Stimulated activated naive CD8-positive, alpha-beta T cell treated with anti-CD3 and anti-CD28 coated beads, Interleukin-15, Interleukin-2, amounts not matched to agents 100 ng/mL and 50 ng/mL, for 24 hours (primary cell): ENCODE results near the gene DUS1L.
A peak's percentile ranks its signal among the peaks of the same experiment; 100 is the strongest.

Experiments
- H3K27ac Mint-ChIP-seq: one replicate; pipeline ENCODE4 v1.8.0; 2021; ENCODE audit warnings: mild to moderate bottlenecking, mixed read lengths
- H3K27me3 Mint-ChIP-seq: one replicate; pipeline ENCODE4 v1.8.0; 2021; ENCODE audit warnings: mixed read lengths
- H3K36me3 Mint-ChIP-seq: one replicate; pipeline ENCODE4 v1.8.0; 2021; ENCODE audit warnings: low read depth, mixed read lengths
- H3K4me1 Mint-ChIP-seq: one replicate; pipeline ENCODE4 v1.8.0; 2021; ENCODE audit warnings: low read depth, mixed read lengths
- H3K4me3 Mint-ChIP-seq: one replicate; pipeline ENCODE4 v1.8.0; 2021; ENCODE audit warnings: mild to moderate bottlenecking, mixed read lengths
- H3K9me3 Mint-ChIP-seq: one replicate; pipeline ENCODE4 v1.8.0; 2021; ENCODE audit warnings: mixed read lengths

DUS1L gene

GRCh38 chr17:82105417-82105881 is 39.8 kb upstream of the DUS1L start:
- Mint-ChIP-seq H3K9me3 (no peaks in the 10 kb centered on the region), H3K36me3 (no peaks in the 10 kb centered on the region), H3K27ac (peak overlapping the region; percentile 97), H3K4me3 (peak overlapping the region; percentile 90), H3K4me1 (peaks cover 33% of the 10 kb centered on the region), H3K27me3 (no peaks in the 10 kb centered on the region)

DNA sequence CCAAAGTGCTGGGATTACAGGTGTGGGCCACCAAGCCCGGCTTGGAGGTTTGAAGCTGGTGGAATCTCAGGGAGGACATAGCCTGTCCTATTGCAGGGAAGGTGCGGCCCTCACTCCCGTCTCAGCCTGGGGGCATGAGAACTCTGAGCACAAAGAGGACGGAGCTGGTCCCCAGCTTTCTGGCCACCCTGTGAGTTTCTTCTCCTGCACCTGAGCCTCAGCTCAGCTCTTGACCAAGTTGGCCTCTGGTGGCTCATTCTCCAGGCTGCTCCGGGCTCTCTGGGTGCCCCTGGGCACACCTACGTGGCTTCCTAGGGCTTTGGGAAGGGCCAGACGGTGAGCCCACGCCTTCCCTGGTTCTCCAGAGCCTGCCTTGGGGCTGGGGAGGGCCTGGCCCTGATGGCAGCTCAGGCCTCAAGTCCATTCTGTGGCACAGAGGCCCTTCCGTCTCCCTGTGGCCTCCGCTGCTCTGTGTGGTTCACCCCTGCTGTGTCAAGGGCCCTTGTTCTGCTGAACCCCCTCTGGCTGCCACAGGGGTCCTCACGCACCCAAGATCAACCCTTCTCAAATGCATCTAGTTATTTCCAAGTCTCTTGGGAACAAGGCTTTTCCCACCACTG is 39.3 kb upstream of the DUS1L start:
- peaks cover 33% of the 10 kb centered on the region for H3K4me1 Mint-ChIP-seq
- H3K4me3 Mint-ChIP-seq = peak overlapping the region; percentile 90
- H3K36me3 Mint-ChIP-seq = no peaks in the 10 kb centered on the region
- H3K27ac Mint-ChIP-seq = peak overlapping the region; percentile 97
- no peaks in the 10 kb centered on the region for H3K27me3 Mint-ChIP-seq
- no peaks in the 10 kb centered on the region for H3K9me3 Mint-ChIP-seq

DNA sequence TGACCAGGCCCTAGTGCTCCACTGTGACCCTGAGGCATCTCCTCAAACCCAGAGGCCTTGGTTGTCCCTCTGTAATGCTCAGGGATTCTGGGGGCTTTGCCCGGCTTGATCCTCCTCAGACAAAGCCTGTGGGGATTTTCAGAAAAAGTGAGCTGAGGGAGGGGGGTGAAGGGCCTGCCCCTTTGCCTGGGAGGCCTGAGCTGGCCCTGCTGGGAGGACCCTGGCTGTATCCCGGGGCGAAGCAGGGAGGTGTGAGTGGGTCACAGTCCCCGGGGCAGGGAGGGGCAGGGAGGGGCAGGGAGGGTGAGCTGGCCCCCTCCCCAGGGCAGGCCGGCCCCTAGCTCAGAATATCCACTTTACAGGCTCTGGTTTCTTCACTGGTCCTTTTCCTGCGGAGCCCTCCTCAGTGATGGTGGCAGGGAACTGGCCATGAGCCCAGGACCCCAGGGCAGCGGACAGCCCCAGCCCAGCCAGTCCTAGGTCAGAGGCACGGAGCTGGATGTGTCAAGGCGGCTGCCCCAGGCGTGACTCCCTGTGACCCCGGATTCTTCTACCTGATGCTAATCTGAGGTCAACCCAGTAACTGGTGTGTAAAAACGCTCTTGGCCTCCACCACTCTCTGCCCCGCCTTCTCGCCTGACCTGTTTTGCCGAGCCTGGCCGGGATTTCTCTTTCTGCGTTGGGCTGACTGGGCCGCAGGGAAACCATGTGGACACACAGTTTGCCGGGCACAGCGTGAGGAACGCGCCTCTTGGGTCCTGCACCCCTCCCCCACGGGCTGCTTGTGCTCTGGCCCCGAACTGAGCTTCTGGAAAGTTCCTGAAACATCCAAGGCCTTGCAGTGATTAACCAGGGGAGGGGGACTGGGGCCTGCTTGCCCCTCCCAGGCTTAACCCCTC is 38.2 kb upstream of the DUS1L start:
- no peaks in the 10 kb centered on the region for H3K36me3 Mint-ChIP-seq
- no peak overlapping the region for H3K27ac Mint-ChIP-seq
- H3K4me1 Mint-ChIP-seq = peaks cover 30% of the 10 kb centered on the region
- H3K9me3 Mint-ChIP-seq = no peaks in the 10 kb centered on the region
- H3K4me3 Mint-ChIP-seq = no peak overlapping the region
- no peaks in the 10 kb centered on the region for H3K27me3 Mint-ChIP-seq

DNA sequence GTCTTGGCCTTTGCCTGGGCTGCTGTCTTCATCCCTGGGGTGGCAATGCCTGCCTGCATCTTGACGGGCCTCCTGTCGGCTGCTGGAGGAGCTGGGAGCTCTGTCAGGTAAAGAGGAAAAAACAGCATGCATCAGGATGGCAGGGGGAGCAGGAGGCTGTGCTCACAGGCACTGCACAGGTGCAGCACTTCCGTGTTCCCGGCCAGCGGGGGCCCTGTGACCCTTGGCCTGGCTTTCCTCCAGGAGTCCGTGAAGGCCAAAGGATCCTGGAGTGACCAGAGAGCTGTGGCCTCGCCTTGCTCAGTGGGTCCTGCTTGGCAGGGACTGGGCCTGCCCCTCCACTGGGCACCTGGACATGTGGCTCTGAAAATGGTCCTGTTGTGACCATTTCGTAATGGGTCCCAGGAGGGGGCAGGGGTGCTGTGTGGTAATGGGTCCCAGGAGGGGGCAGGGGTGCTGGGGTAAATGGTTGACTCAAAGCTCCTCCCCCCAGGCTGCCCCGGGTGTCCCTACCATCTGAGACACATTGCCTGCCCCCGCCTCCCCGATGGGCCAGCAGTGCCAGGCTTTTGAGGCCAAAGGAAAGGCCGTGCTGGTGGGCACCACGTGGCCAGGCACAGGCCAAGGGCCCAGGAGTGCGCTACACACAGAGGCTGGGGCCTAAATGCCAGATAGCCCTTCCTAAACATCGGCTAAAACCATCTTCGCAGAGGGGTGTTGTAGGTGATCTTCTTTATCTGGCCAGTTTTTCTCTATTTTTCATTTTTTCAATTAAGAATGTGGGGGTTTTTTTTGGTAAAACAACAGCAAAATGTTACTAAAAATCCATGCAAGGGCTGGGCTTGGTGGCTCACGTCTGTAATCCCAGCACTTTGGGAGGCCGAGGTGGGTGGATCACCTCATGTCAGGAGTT is 36.4 kb upstream of the DUS1L start:
- Mint-ChIP-seq H3K27me3 (no peaks in the 10 kb centered on the region), H3K4me3 (no peak overlapping the region), H3K36me3 (no peaks in the 10 kb centered on the region), H3K4me1 (peaks cover 29% of the 10 kb centered on the region), H3K27ac (peak overlapping the region; percentile 76), H3K9me3 (no peaks in the 10 kb centered on the region)

GRCh38 chr17:82101301-82101715 is 35.7 kb upstream of the DUS1L start:
- H3K4me3 Mint-ChIP-seq = peak overlapping the region; percentile 41
- no peaks in the 10 kb centered on the region for H3K9me3 Mint-ChIP-seq
- no peaks in the 10 kb centered on the region for H3K27me3 Mint-ChIP-seq
- H3K27ac Mint-ChIP-seq = no peak overlapping the region
- no peaks in the 10 kb centered on the region for H3K36me3 Mint-ChIP-seq
- peaks cover 22% of the 10 kb centered on the region for H3K4me1 Mint-ChIP-seq

DNA sequence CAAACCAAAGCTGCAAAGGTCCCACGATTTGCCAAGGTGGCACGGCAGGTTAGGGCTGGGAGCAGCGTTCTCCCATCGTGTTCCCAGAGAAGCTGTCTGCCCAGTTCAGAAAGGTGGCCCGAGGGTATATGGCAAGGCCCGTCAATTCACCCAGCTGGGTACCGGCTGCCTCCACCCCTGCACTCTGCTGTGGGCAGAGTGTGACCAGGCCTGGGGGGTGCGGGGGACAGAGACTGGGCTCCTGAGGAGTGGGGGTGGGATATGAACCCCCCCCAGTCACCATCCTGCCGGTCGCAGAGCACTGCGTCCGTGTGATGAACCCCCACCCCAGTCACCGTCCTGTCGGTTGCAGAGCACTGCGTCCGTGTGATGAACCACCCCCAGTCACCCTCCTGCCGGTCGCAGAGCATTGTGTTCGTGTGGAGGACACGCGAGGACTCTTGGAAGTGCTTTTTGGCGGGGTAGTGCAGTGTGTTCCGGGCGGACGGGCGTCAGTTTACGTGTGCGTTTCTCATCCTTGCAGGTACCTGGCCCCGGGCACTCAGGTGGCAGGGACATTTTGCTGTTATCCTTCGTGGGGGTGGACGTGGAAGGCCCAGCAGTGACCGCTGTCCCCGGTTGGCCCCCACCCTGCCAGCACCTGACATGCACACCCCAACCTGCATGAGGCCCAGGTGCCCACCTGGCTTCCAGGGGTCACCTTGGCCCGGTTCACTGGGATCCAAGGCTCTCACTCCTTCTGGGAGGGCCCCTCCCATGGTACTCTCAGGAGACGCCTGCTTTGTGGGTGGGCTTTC is 35.1 kb upstream of the DUS1L start:
- H3K27ac Mint-ChIP-seq = peak overlapping the region; percentile 31
- H3K36me3 Mint-ChIP-seq = no peaks in the 10 kb centered on the region
- H3K4me3 Mint-ChIP-seq = peak overlapping the region; percentile 83

DNA sequence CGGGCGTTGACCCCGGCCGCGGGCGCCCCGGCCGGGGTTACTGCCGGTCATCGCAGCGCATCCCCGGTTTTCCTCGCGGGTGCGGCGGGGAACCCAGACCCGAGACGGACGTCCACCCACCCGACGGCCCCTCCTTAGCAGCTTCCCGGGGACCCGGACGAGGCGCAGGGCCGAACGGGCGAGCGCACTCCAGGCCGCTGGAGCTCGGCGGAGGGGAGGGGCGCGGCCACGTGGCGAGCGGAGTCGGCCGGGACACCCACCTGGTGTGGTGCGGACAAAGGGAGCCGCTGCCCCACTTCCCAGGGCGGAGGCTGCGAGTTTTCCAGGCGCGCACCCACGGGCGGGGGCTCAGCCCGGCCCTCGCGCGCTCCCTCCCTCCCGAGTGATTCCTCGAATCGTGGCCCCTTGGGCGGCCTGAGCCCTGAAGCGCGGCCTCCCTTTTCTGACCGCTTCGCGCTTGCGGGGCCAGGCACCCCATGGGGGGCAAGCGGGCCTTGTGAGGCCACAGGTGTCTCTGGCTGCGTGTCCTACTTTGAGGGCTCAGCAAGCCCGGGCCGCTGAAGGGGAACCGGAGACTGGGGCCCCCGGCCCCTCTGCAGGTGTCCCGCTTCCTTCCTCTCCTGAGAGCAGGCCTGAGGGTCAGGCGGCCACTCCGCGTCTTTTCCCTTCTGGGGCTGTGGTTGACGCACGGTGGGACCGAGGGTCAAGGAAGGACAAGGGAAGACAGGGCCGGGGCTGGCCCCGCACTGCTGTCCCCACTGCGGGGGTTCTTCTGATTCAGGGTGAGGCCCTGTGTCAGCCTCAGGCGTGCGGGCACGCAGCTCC is 33.5 kb upstream of the DUS1L start:
- Mint-ChIP-seq H3K4me3 (peak overlapping the region; percentile 83), H3K4me1 (peaks cover 15% of the 10 kb centered on the region), H3K27ac (peak overlapping the region; percentile 84), H3K27me3 (no peaks in the 10 kb centered on the region), H3K9me3 (no peaks in the 10 kb centered on the region), H3K36me3 (no peaks in the 10 kb centered on the region)

More for the DNA sequence above, 35.1 kb upstream of the DUS1L start:
- H3K27me3 Mint-ChIP-seq = no peaks in the 10 kb centered on the region
- H3K4me1 Mint-ChIP-seq = peaks cover 21% of the 10 kb centered on the region
- no peaks in the 10 kb centered on the region for H3K9me3 Mint-ChIP-seq

GRCh38 chr17:82098169-82098938 is 32.8 kb upstream of the DUS1L start, which contains the start of gene FASN:
Gene FASN, minus strand, starts transcription at chr17:82098236. Its CDS starts 1,791 bp downstream, at chr17:82096445.
- peak within 1 kb of the TSS; percentile 79 for H3K4me3 Mint-ChIP-seq
- H3K27ac Mint-ChIP-seq = no peak within 1 kb of the TSS
- H3K4me1 Mint-ChIP-seq = peaks cover 15% of the 10 kb centered on the region

DNA sequence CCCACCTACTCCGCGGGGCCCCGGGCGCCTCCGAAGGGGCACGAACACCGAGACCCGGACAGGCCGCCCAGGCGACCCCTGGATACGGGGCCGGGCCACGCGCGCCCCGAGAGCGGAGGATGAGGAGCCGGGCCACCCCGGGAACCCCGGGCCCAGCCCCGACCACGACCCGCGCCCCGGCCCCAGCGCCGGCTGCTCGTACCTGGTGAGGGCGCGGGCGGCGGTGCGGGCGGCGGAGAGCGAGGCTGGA is 32.2 kb upstream of the DUS1L start:
- H3K4me3 Mint-ChIP-seq = peak overlapping the region; percentile 51
- peaks cover 15% of the 10 kb centered on the region for H3K4me1 Mint-ChIP-seq
- H3K27me3 Mint-ChIP-seq = no peaks in the 10 kb centered on the region
- H3K27ac Mint-ChIP-seq = no peak overlapping the region
- H3K9me3 Mint-ChIP-seq = no peaks in the 10 kb centered on the region
- H3K36me3 Mint-ChIP-seq = peaks cover 4% of the 10 kb centered on the region

More at GRCh38 chr17:82098169-82098938, 32.8 kb upstream of the DUS1L start, which contains the start of gene FASN:
- H3K27me3 Mint-ChIP-seq = no peaks in the 10 kb centered on the region
- no peaks in the 10 kb centered on the region for H3K9me3 Mint-ChIP-seq
- H3K36me3 Mint-ChIP-seq = peaks cover 1% of the 10 kb centered on the region

- peak overlapping the region; percentile 79 for H3K4me3 Mint-ChIP-seq
- H3K27me3 Mint-ChIP-seq = no peaks in the 10 kb centered on the region
- no peak overlapping the region for H3K27ac Mint-ChIP-seq
- H3K9me3 Mint-ChIP-seq = no peaks in the 10 kb centered on the region
- peaks cover 4% of the 10 kb centered on the region for H3K36me3 Mint-ChIP-seq
- peaks cover 13% of the 10 kb centered on the region for H3K4me1 Mint-ChIP-seq
Measured at GRCh38 chr17:82097184-82097918, 31.7 kb upstream of the DUS1L start.

- H3K4me1 Mint-ChIP-seq = peaks cover 11% of the 10 kb centered on the region
- no peaks in the 10 kb centered on the region for H3K27me3 Mint-ChIP-seq
- peaks cover 4% of the 10 kb centered on the region for H3K36me3 Mint-ChIP-seq
- H3K4me3 Mint-ChIP-seq = peak overlapping the region; percentile 79
- H3K9me3 Mint-ChIP-seq = no peaks in the 10 kb centered on the region
- peak overlapping the region; percentile 65 for H3K27ac Mint-ChIP-seq
Measured at GRCh38 chr17:82096709-82097183, 31.1 kb upstream of the DUS1L start.
